ENCODE measurements around the gene APOBEC3A. TPM values are rescaled to one million over a fixed set of nuclear protein-coding genes. Genes with fewer than 3 reads are reported as not detected.
"Not testable (repeated sequence)": the region's sequence is repeated elsewhere in the genome, so short reads cannot be mapped to it uniquely, and the experiment has no call there.

The APOBEC3A gene
- total RNA-seq, 2 donors from 2014 or later: not detected

GRCh38 chr22:38960673-38961072, 3.3 kb downstream of the APOBEC3A start:
- H3K9me3 Mint-ChIP-seq; H3K27me3 Mint-ChIP-seq; H3K36me3 Mint-ChIP-seq (ENCODE audit: low read depth); H3K4me3 Mint-ChIP-seq; H3K4me1 Mint-ChIP-seq; ATAC-seq (replicated peaks); H3K27ac Mint-ChIP-seq: not testable (repeated sequence)

DNA sequence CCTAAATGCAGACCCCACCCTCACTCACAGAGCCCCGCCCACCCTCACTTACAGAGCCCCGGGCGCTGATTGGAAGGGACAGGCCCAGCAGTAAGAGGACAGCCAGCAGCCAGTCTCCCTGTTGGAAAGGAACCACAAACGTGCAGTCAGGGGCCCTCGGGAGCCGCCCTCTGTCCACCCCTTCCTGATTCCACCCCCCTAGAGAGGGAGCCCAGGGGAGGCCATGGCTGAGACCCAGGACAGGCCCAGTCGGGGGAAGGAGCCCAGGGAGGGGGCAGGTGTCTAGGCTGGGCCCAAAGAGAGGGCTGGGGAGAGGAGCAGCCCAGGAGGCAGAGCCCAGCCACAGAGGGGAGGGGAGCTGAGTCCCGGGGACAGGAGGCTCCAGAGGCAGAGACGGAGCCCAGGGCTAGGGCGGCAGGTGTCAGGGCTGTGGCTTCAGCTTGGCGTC, 5.9 kb downstream of the APOBEC3A start:
- H3K4me1 Mint-ChIP-seq; ATAC-seq (replicated peaks); H3K9me3 Mint-ChIP-seq; H3K27me3 Mint-ChIP-seq; H3K27ac Mint-ChIP-seq; H3K4me3 Mint-ChIP-seq; H3K36me3 Mint-ChIP-seq (ENCODE audit: low read depth): not testable (repeated sequence)

DNA sequence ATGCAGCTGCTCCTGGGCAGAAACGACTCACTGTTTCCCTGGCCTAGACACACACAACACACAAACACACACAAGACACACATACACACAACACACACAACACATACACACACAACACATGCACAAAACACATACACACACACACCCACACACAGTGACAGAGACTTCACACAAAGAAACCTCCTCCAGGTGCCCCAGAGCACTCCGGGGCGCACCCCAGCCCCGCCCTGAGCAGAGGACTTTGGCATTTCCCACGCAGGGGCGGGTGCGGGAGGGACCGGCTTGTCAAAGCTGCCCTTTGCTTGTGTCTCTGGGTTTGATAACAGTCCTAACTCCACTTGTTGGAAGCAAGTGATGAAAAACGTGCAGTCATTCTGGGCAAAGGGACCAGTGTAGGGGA, 6.5 kb downstream of the APOBEC3A start:
- Mint-ChIP-seq H3K27me3 (peaks cover 4% of the 10 kb centered on the region), H3K9me3 (no peaks in the 10 kb centered on the region), H3K4me1 (peaks cover 5% of the 10 kb centered on the region), H3K36me3 (ENCODE audit: low read depth) (no peaks in the 10 kb centered on the region), H3K4me3 (no peak overlapping the region), H3K27ac (peak overlapping the region; percentile 75)
- ATAC-seq (replicated peaks): no peak

- H3K9me3 Mint-ChIP-seq: no peaks in the 10 kb centered on the region
- peaks cover 5% of the 10 kb centered on the region for H3K4me1 Mint-ChIP-seq
- H3K27ac Mint-ChIP-seq: peak overlapping the region; percentile 75
- H3K27me3 Mint-ChIP-seq: peaks cover 4% of the 10 kb centered on the region
- no peak overlapping the region for H3K4me3 Mint-ChIP-seq
- H3K36me3 Mint-ChIP-seq (ENCODE audit: low read depth): no peaks in the 10 kb centered on the region
- ATAC-seq (replicated peaks): no peak
These were observed 6.9 kb downstream of the APOBEC3A start for GRCh38 chr22:38964306-38964705.

DNA sequence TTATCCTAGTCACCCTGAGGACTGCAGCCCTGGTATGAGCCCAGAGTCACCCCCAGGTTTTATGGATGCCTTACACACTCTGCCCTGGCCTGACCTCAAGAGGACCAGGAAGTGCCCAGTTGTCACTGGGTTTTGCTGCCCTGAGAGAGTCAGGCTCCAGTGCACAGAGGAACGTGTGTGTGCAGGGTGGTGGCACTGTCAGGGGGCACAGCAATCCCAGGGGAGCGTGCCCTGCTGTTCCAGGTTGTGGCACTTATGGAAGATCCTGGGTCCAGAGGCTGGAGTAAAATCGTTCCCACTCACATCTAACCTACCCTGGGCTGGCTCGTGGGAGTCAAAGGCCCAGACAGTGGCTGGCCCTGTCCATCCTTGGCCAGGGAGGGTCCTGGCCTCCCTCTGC, 7.6 kb downstream of the APOBEC3A start:
- Mint-ChIP-seq H3K36me3 (ENCODE audit: low read depth) (no peaks in the 10 kb centered on the region), H3K27ac (peak overlapping the region; percentile 50), H3K27me3 (peaks cover 4% of the 10 kb centered on the region), H3K4me1 (peaks cover 5% of the 10 kb centered on the region), H3K9me3 (no peaks in the 10 kb centered on the region), H3K4me3 (no peak overlapping the region)
- ATAC-seq (replicated peaks): no peak

- Mint-ChIP-seq H3K4me1 (peaks cover 5% of the 10 kb centered on the region), H3K4me3 (no peak overlapping the region), H3K36me3 (ENCODE audit: low read depth) (no peaks in the 10 kb centered on the region), H3K27ac (no peak overlapping the region), H3K27me3 (peaks cover 9% of the 10 kb centered on the region), H3K9me3 (no peaks in the 10 kb centered on the region)
- ATAC-seq (replicated peaks): no peak
These were observed 8.4 kb downstream of the APOBEC3A start for GRCh38 chr22:38965614-38966379.

- Mint-ChIP-seq H3K4me3 (no peak overlapping the region), H3K4me1 (peaks cover 5% of the 10 kb centered on the region), H3K27ac (no peak overlapping the region), H3K9me3 (no peaks in the 10 kb centered on the region), H3K27me3 (peaks cover 9% of the 10 kb centered on the region), H3K36me3 (ENCODE audit: low read depth) (no peaks in the 10 kb centered on the region)
- no peak for ATAC-seq (replicated peaks)
These were observed 8.9 kb downstream of the APOBEC3A start for GRCh38 chr22:38966380-38966702.

DNA sequence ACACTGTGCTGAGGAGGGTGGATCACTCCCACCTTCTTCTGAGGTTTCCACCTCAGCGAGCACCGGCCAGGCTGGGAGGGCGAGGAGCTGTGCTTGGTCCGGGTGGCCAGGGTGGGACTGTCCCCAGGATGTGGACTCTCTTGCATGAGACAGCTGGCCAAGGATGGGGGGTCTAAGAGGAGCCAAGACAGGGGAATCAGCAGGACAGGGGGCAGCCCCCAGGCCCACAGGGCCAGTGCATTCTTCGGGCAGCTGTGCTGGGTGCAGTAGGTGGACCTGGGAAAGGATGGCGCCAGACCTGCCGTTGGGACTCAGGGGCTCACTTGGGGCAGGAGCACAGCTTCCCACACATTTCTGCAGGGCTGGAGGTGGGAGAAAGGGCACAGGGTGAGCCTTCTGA, 9.5 kb downstream of the APOBEC3A start:
- Mint-ChIP-seq H3K36me3 (ENCODE audit: low read depth) (no peaks in the 10 kb centered on the region), H3K9me3 (no peaks in the 10 kb centered on the region), H3K4me3 (no peak overlapping the region), H3K4me1 (peaks cover 5% of the 10 kb centered on the region), H3K27ac (peak overlapping the region; percentile 58), H3K27me3 (peaks cover 9% of the 10 kb centered on the region)
- ATAC-seq (replicated peaks): no peak

DNA sequence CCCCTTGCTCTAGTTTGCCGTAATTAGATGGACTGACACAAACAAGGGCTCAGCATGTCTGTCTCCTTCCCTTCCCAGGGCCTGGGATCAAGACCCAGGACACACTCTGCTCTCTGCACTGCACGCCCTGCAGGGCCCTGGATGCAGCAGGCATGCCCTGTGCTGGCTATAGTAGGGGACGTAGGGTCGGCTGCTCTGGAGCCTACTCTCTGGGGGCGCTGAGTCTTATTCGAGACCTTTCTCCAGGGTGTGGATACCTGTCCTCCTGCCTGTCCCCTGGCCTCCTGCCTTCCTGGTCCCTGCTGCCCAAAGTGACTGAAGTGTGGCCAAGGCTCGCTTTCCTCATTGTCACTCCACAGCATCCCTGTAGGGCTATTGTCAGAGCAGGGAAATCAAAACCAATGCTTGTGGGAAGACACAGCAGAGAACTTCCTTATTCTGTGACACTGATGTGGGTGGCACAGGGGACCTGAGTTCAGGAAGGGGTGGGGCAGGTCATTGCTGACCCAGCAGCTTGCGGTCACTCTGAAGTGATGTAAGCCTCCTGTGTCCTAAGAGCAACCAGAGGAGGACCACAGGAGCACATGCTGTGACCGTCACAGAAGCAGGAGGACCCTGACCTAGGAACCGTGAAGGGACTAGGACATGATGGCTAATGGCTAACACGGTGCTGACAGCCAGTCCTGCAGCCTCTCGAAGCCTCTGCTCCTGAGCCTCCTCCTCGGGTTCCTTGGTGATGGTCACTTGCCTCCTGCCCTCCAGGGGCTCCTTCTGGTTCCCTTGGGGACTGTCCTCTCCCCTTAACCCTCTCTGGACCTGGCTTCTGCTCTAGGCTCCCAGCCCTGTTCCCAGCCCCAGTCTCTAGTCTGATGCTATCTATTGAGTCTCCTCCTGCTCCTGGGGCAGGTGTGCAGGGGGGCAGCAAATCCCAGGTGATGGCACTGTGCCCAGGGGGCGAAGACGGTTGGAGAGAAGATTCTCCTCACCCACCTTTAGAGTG, 10.3 kb downstream of the APOBEC3A start:
- peaks cover 5% of the 10 kb centered on the region for H3K4me1 Mint-ChIP-seq
- H3K36me3 Mint-ChIP-seq (ENCODE audit: low read depth): no peaks in the 10 kb centered on the region
- H3K27me3 Mint-ChIP-seq: peaks cover 9% of the 10 kb centered on the region
- no peak overlapping the region for H3K4me3 Mint-ChIP-seq
- no peak overlapping the region for H3K27ac Mint-ChIP-seq
- H3K9me3 Mint-ChIP-seq: no peaks in the 10 kb centered on the region
- ATAC-seq (replicated peaks): no peak

DNA sequence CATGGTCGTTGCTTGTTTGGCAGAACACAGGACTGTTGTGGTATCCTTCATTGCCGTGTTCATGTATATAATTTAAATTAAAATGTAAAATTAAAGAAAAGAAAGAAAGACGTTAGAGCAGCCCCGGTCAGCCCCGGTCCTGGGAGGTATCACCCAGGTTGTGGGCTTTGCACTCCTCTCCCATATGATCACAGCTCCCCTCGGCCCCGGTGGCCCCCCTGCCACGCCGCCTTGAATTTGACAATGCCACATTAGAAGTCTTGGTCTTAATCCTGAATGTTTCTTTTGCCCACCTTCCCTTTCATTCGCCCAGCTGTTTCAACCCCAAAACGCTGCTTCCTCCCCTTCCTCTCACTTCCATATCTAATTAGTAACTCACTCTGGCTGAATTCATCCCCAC, 11.4 kb downstream of the APOBEC3A start:
- peaks cover 7% of the 10 kb centered on the region for H3K27me3 Mint-ChIP-seq
- H3K4me1 Mint-ChIP-seq: peaks cover 3% of the 10 kb centered on the region
- H3K4me3 Mint-ChIP-seq: no peak overlapping the region
- H3K36me3 Mint-ChIP-seq (ENCODE audit: low read depth): no peaks in the 10 kb centered on the region
- H3K27ac Mint-ChIP-seq: no peak overlapping the region
- H3K9me3 Mint-ChIP-seq: no peaks in the 10 kb centered on the region
- no peak for ATAC-seq (replicated peaks)

DNA sequence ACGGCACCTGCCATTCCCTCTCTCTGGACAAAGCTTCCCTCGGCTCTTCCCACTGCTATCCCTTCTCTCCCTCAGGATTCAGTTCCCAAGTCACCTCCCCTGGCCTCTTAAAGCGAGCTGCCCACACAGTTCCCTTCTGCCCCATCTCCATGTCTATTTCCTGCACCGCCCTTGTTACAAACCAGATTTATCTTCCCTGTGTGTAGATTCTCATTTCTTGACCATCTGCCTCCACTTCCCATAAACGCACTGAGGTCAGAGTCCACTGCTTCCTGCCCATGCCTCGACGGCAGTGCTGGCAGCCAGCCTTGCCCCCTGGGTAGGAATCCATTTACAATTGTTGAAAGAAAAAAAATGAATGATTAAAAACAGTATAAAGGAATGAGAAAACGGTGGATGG, 13.1 kb downstream of the APOBEC3A start:
- no peaks in the 10 kb centered on the region for H3K36me3 Mint-ChIP-seq (ENCODE audit: low read depth)
- ATAC-seq (replicated peaks): no peak
- peak overlapping the region; percentile 7 for H3K27ac Mint-ChIP-seq
- peaks cover 5% of the 10 kb centered on the region for H3K27me3 Mint-ChIP-seq
- H3K4me1 Mint-ChIP-seq: no peaks in the 10 kb centered on the region
- no peaks in the 10 kb centered on the region for H3K9me3 Mint-ChIP-seq
- H3K4me3 Mint-ChIP-seq: no peak overlapping the region

- no peak for ATAC-seq (replicated peaks)
- Mint-ChIP-seq H3K4me1 (no peaks in the 10 kb centered on the region), H3K27me3 (peaks cover 5% of the 10 kb centered on the region), H3K4me3 (no peak overlapping the region), H3K27ac (peak overlapping the region; percentile 7), H3K9me3 (no peaks in the 10 kb centered on the region), H3K36me3 (ENCODE audit: low read depth) (no peaks in the 10 kb centered on the region)
These were observed 13.8 kb downstream of the APOBEC3A start for GRCh38 chr22:38971202-38971601.

- peaks cover 5% of the 10 kb centered on the region for H3K27me3 Mint-ChIP-seq
- no peak overlapping the region for H3K4me3 Mint-ChIP-seq
- no peaks in the 10 kb centered on the region for H3K4me1 Mint-ChIP-seq
- H3K27ac Mint-ChIP-seq: no peak overlapping the region
- H3K9me3 Mint-ChIP-seq: no peaks in the 10 kb centered on the region
- no peaks in the 10 kb centered on the region for H3K36me3 Mint-ChIP-seq (ENCODE audit: low read depth)
- ATAC-seq (replicated peaks): no peak
These were observed 14.4 kb downstream of the APOBEC3A start for GRCh38 chr22:38971791-38972190.

DNA sequence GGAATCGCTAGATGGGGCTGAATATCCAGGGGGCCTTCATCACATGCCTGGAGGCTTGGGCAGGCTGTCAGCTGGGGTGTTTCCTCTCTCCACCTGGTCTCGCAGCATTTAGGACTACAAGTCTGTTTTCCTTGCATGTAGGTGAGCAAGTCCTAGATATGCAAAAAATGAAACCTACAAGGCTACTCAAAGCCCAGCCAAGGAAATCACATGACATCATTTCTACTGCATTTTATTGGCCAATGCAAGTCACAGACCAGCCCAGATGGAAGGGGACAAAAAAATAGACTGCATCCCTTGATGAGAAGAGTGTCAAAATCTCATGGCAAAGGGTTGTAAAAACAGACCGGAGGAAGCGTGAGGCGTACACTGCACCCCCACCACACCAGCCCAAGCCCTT, 15.1 kb downstream of the APOBEC3A start:
- no peaks in the 10 kb centered on the region for H3K9me3 Mint-ChIP-seq
- ATAC-seq (replicated peaks): no peak
- H3K4me3 Mint-ChIP-seq: no peak overlapping the region

More for the DNA sequence above, 15.1 kb downstream of the APOBEC3A start:
- Mint-ChIP-seq H3K4me1 (peaks cover 5% of the 10 kb centered on the region), H3K27ac (no peak overlapping the region), H3K36me3 (ENCODE audit: low read depth) (no peaks in the 10 kb centered on the region), H3K27me3 (peaks cover 5% of the 10 kb centered on the region)

Data from activated T-helper 17 cell treated with anti-CD3 and anti-CD28 coated beads, Interleukin-2, amount 50 U/mL, for 72 hours (primary cell).